Neuronal stem cell (in vitro differentiated cells): Measurements from ENCODE around the gene HOXA6.

Experiments
- DNase-seq: peaks from one replicate; pipeline ENCODE4 v3.0.0-alpha.2; 2013; ENCODE audit warnings: low spot score
- H2AFZ ChIP-seq: one replicate; pipeline ENCODE4 v1.6.1; 2013; ENCODE audit warnings: mild to moderate bottlenecking, low read length, inconsistent platforms
- H2AK5ac ChIP-seq: 2 replicates; pipeline ENCODE4 v1.6.1; 2013; ENCODE audit warnings: low read depth, mild to moderate bottlenecking, inconsistent platforms, low read length, moderate library complexity, mixed read lengths
- H2BK120ac ChIP-seq: 2 replicates; pipeline ENCODE4 v1.6.1; 2013; ENCODE audit warnings: low read depth, mild to moderate bottlenecking, inconsistent platforms, low read length, moderate library complexity, mixed read lengths
- H2BK12ac ChIP-seq: one replicate; pipeline ENCODE4 v1.6.1; 2013; ENCODE audit warnings: low read length, inconsistent platforms
- H2BK15ac ChIP-seq: 2 replicates; pipeline ENCODE4 v1.6.1; 2013; ENCODE audit warnings: mild to moderate bottlenecking, low read length, inconsistent platforms, mixed read lengths
- H2BK5ac ChIP-seq: one replicate; pipeline ENCODE4 v1.6.1; 2013; ENCODE audit warnings: inconsistent platforms, mild to moderate bottlenecking, low read length, moderate library complexity
- H3K14ac ChIP-seq: one replicate; pipeline ENCODE4 v1.6.1; 2013; ENCODE audit warnings: low read length, inconsistent platforms
- H3K18ac ChIP-seq: 2 replicates; pipeline ENCODE4 v1.6.1; 2013; ENCODE audit warnings: low read length, inconsistent platforms
- H3K23ac ChIP-seq: 2 replicates; pipeline ENCODE4 v1.6.1; 2013; ENCODE audit warnings: low read depth, mild to moderate bottlenecking, mixed read lengths, low read length, inconsistent platforms; ENCODE audit not compliant: poor library complexity
- H3K27ac ChIP-seq: replicated peaks from 3 replicates; pipeline ENCODE4 v1.5.1; 2013; ENCODE audit warnings: low read length, inconsistent platforms
- H3K27me3 ChIP-seq, 3 experiments: 2 replicates each; pipeline ENCODE4 v1.6.1; 2013; ENCODE audit warnings: low read length in 3 of 3, mild to moderate bottlenecking in 2 of 3, inconsistent platforms in 1 of 3, low read depth in 1 of 3, mixed read lengths in 1 of 3, moderate library complexity in 1 of 3; ENCODE audit not compliant: control insufficient read depth in 3 of 3, insufficient read depth in 3 of 3
- H3K36me3 ChIP-seq, 2 donors: replicated peaks in 1 of 2; 2 replicates each; pipeline ENCODE4 v1.6.1; 2013; ENCODE audit warnings: low read length in 2 of 2; ENCODE audit not compliant: control insufficient read depth in 2 of 2, insufficient read depth in 2 of 2
- H3K4ac ChIP-seq: 2 replicates; pipeline ENCODE4 v1.6.1; 2013; ENCODE audit warnings: inconsistent platforms, mild to moderate bottlenecking, low read length, moderate library complexity
- H3K4me1 ChIP-seq, 2 donors: 1 replicate in 1 of 2; 2 replicates in 1 of 2; pipeline ENCODE4 v1.6.1; 2013; ENCODE audit warnings: low read length in 2 of 2, low read depth in 1 of 2; ENCODE audit not compliant: control insufficient read depth in 2 of 2, insufficient read depth in 1 of 2
- H3K4me2 ChIP-seq: one replicate; pipeline ENCODE4 v1.6.1; 2013; ENCODE audit warnings: mild to moderate bottlenecking, low read length, inconsistent platforms; ENCODE audit not compliant: insufficient read depth, poor library complexity, severe bottlenecking
- H3K4me3 ChIP-seq, 2 donors: 2 replicates each; pipeline ENCODE4 v1.5.1; 2013; ENCODE audit warnings: low read length in 2 of 2, mild to moderate bottlenecking in 2 of 2, inconsistent platforms in 1 of 2, moderate library complexity in 1 of 2
- H3K79me1 ChIP-seq: one replicate; pipeline ENCODE4 v1.6.1; 2013; ENCODE audit warnings: low read depth, mild to moderate bottlenecking, inconsistent platforms, low read length, moderate library complexity
- H3K9ac ChIP-seq: one replicate; pipeline ENCODE4 v1.6.1; 2013; ENCODE audit warnings: mild to moderate bottlenecking, low read depth, low read length, inconsistent platforms; ENCODE audit not compliant: poor library complexity
- H3K9me3 ChIP-seq, 2 donors: replicated peaks in 1 of 2; 2 replicates each; pipeline versions ENCODE3 to v1.6.1; 2013; ENCODE audit warnings: low read length in 2 of 2, mild to moderate bottlenecking in 2 of 2, inconsistent platforms in 1 of 2, low read depth in 1 of 2, mixed read lengths in 1 of 2, moderate library complexity in 1 of 2; ENCODE audit not compliant: control insufficient read depth in 2 of 2, insufficient read depth in 1 of 2
- H4K8ac ChIP-seq: one replicate; pipeline ENCODE4 v1.6.1; 2013; ENCODE audit warnings: low read depth, mild to moderate bottlenecking, inconsistent platforms, low read length, moderate library complexity
- H4K91ac ChIP-seq: one replicate; pipeline ENCODE4 v1.6.1; 2013; ENCODE audit warnings: low read length, low read depth, mild to moderate bottlenecking, inconsistent platforms; ENCODE audit not compliant: poor library complexity
- WGBS, 2 donors: extraction: QIAGEN DNeasy Blood & Tissue Kit; methylation state at CpG; one replicate each; pipeline ENCODE4 v1.1.7; 2013; ENCODE audit warnings: missing lambda C conversion rate in 2 of 2, mixed read lengths in 1 of 2; ENCODE audit not compliant: insufficient read length in 2 of 2, insufficient replicate concordance in 1 of 2; ENCODE audit errors: extremely low coverage in 2 of 2; 5-methylcytosine and 5-hydroxymethylcytosine counted together

HOXA6 gene

DNA sequence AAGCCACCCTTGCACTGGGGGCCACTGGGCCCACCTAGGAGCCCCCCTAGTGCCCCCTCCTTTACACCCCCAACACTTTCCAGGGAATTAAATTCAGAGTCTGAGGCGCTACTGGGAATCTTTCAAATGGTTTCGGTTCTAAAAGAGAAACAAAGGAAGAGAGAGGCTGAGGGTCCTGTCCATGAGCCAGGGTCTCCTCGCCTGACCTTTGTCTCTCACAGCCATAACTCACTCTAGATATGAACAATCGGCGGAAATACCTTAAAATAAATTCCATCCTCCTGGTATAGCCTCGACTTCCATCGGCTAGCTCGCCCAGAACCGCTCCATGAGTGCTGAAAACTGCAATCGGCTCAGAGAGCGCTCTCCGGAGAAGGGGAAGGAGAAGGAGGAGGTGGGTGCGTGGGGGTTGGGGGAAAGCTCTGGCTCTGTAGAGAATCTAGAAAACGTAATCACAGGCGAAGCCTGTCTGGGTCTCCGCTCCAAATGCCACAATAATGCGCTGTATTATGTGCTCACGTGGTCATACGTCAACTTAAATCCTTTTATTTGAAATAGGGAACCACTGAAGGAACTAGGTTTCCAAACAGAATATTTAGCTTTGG, 29.6 kb downstream of the HOXA6 start:
- Histone ChIP-seq H3K4me3 (no peak overlapping the region), H3K23ac (no peak overlapping the region), H3K14ac (no peak overlapping the region), H3K4me2 (no peak overlapping the region), H3K27me3 (peaks cover 61 to 95% (median 94%) of the 10 kb centered on the region in 3 experiments), H4K8ac (no peak overlapping the region), H2BK15ac (no peak overlapping the region), H3K36me3 (no peaks in the 10 kb centered on the region), H3K79me1 (no peaks in the 10 kb centered on the region), H3K4me1 (no peaks in the 10 kb centered on the region), H2AFZ (no peak overlapping the region), H3K9me3 (peaks cover 0 to 4% of the 10 kb centered on the region in 2 donors), H2AK5ac (no peak overlapping the region), H3K27ac (no peak overlapping the region), H3K9ac (no peak overlapping the region), H3K4ac (no peak overlapping the region), H3K18ac (no peak overlapping the region), H2BK12ac (no peak overlapping the region), H2BK120ac (no peak overlapping the region), H2BK5ac (no peak overlapping the region), H4K91ac (no peak overlapping the region)
- WGBS, 2 donors = no CpG with 5 or more reads among the region's 19 CpGs
- no peak for DNase-seq

DNA sequence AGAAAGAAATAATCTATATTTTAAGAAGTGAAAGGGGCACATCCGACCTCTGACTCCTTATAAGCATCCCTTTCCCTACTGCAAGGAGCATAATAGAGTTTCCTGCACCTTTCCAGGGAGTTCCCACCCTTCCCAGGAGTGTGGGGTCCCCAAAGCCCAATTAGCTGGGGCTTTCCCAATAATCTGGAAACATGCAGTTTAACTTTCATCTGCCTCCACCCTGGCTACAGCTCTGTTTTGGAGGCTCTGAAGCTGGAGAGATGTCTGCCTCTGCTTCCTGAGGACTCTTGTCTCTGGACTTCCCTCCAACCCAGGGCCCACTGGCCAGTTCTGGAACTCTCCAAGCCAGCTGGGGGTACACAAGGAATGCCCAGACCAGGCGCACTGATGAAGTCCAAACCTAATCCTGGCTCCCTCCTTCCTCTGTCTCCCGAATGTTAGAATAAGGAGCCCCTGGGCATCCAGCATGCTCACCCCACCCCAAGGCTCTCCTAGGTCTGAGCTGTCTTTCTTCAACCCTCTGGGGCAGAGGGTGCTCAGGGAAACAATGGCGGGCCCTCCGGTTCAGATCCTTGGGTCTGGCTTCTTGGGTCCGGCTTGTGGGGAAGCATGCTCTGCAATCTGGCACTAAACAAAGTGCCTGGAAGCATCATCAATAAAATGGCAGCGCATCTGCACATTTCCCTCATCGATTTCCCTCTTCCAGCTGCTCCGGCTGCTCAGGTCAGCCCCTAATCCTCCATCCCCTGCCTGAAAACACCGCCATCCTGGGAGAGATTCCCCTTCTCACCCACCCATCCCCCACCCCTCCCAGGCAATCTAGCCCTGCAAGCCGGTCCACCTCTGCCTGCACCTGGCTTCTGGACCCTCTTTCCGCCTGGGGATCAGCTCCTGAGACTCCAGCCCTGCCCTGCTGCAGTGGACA, 30.4 kb downstream of the HOXA6 start:
- Histone ChIP-seq H2BK5ac (no peak overlapping the region), H3K4me1 (no peaks in the 10 kb centered on the region), H2BK120ac (no peak overlapping the region), H3K23ac (no peak overlapping the region), H3K14ac (peak overlapping the region; percentile 47), H3K4me2 (no peak overlapping the region), H4K91ac (no peak overlapping the region), H3K4ac (no peak overlapping the region), H2AK5ac (no peak overlapping the region), H3K9ac (no peak overlapping the region), H2AFZ (no peak overlapping the region), H3K27ac (no peak overlapping the region), H4K8ac (no peak overlapping the region), H3K9me3 (peaks cover 0 to 2% of the 10 kb centered on the region in 2 donors), H3K79me1 (no peaks in the 10 kb centered on the region), H2BK15ac (no peak overlapping the region), H3K36me3 (no peaks in the 10 kb centered on the region), H2BK12ac (no peak overlapping the region), H3K18ac (no peak overlapping the region), H3K4me3 (no peak overlapping the region), H3K27me3 (peaks cover 55 to 95% (median 91%) of the 10 kb centered on the region in 3 experiments)
- DNase-seq = no peak
- WGBS, 2 donors = no CpG with 5 or more reads among the region's 12 CpGs

DNA sequence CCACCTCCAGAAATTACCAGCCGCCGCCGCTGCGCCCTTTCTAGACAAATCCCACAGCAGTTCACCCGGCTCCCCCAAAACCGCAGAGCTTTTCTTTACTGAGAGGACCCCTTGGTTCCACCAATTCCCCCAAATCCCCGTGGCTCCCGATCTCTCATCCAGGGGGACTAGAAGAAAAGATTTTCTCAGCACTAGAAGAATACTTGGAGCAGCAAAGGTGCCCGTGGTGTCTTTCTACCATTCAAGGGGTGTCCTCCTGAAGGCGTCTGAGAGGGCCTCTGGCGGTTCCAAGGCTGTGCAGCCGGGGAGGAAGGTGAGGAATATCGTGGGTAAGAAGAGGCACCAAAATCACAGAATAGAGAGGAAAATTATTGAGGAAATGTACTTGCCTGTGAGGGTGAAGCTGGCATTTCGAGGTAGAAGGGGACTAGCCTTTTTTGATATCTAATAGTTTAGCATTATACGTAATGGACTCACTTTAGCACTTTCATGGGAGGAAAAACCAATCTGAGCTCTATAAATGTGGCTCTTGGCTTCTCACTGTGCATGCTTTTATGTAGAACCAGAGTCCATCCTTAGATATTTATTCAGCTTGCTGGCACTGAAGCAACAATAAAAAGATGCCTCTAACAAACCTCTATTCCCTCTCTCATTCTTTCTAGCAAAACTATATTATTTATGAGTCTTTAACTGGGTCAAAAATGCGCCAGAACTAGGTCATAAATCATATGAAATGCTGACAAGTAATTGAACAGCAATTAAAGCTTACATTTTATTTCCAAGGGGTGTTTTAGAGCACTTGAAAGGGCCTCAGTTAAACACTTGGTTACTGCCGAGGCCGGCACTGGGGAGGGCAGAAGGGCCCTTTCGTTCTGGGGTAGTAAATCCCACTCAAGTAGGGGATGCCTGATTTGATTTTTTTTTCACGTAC, 31.3 kb downstream of the HOXA6 start:
- no peak overlapping the region for H3K4ac ChIP-seq
- H3K18ac ChIP-seq = no peak overlapping the region
- no peak overlapping the region for H3K23ac ChIP-seq
- H3K9me3 ChIP-seq = peaks cover 0 to 2% of the 10 kb centered on the region in 2 donors
- H3K4me3 ChIP-seq = no peak overlapping the region
- no peak overlapping the region for H3K27ac ChIP-seq
- H3K27me3 ChIP-seq = peaks cover 52 to 95% (median 91%) of the 10 kb centered on the region in 3 experiments
- H2BK12ac ChIP-seq = no peak overlapping the region
- WGBS, 2 donors = no CpG with 5 or more reads among the region's 20 CpGs
- H2BK15ac ChIP-seq = no peak overlapping the region
- no peaks in the 10 kb centered on the region for H3K36me3 ChIP-seq
- H2BK5ac ChIP-seq = no peak overlapping the region
- H3K4me1 ChIP-seq = no peaks in the 10 kb centered on the region
- no peak overlapping the region for H3K14ac ChIP-seq
- H2AFZ ChIP-seq = no peak overlapping the region
- no peak overlapping the region for H2AK5ac ChIP-seq
- H4K91ac ChIP-seq = no peak overlapping the region
- no peak overlapping the region for H2BK120ac ChIP-seq
- no peaks in the 10 kb centered on the region for H3K79me1 ChIP-seq
- no peak overlapping the region for H3K9ac ChIP-seq
- H3K4me2 ChIP-seq = no peak overlapping the region
- H4K8ac ChIP-seq = no peak overlapping the region
- no peak for DNase-seq
